NCI-H526 treated with DMSO at 0.1 percent for 48 hours (cell line): Measurements from ENCODE around the gene HIGD2A.

Experiments
- DNase-seq: peaks from one replicate; lab custom pipeline; 2025; lab: John Stamatoyannopoulos, UW

Gene HIGD2A

GRCh38 chr5:176369934-176370711, 18.4 kb upstream of the HIGD2A start:
- no peak for DNase-seq

- no peak for DNase-seq
These were observed 16.7 kb upstream of the HIGD2A start for GRCh38 chr5:176371621-176372539.

GRCh38 chr5:176373100-176373818, 15.3 kb upstream of the HIGD2A start:
- DNase-seq = no peak

- no peak for DNase-seq
These were observed 8.7 kb upstream of the HIGD2A start for GRCh38 chr5:176379881-176380280.

GRCh38 chr5:176381423-176381822, 7.1 kb upstream of the HIGD2A start:
- DNase-seq = no peak

GRCh38 chr5:176381979-176382378, 6.6 kb upstream of the HIGD2A start:
- DNase-seq = no peak

- DNase-seq = no peak
These were observed 5.8 kb upstream of the HIGD2A start for GRCh38 chr5:176382721-176383120.

GRCh38 chr5:176383248-176383905, 5.2 kb upstream of the HIGD2A start:
- no peak for DNase-seq

GRCh38 chr5:176383961-176384360, 4.6 kb upstream of the HIGD2A start:
- DNase-seq = no peak

GRCh38 chr5:176384366-176384930, 4.1 kb upstream of the HIGD2A start:
- no peak for DNase-seq

- DNase-seq = no peak
These were observed 3.6 kb upstream of the HIGD2A start for GRCh38 chr5:176384991-176385390.

- no peak for DNase-seq
These were observed 2.1 kb upstream of the HIGD2A start for GRCh38 chr5:176386491-176386890.

GRCh38 chr5:176387384-176387925, 1.1 kb upstream of the HIGD2A start:
- no peak for DNase-seq

GRCh38 chr5:176388003-176388443, 528 bp upstream of the HIGD2A start:
- DNase-seq = no peak

- no peak for DNase-seq
These were observed 878 bp downstream of the HIGD2A start for GRCh38 chr5:176389135-176390123.

- no peak for DNase-seq
These were observed 2.9 kb downstream of the HIGD2A start for GRCh38 chr5:176391479-176391878.

- DNase-seq = no peak
These were observed 3.4 kb downstream of the HIGD2A start for GRCh38 chr5:176391999-176392398.

- no peak for DNase-seq
These were observed 4.0 kb downstream of the HIGD2A start for GRCh38 chr5:176392526-176392925.

- no peak for DNase-seq
These were observed 5.5 kb downstream of the HIGD2A start for GRCh38 chr5:176394096-176394495.
